Measurements from ENCODE around the gene GPBP1L1.

- TF ChIP-seq POLR2AphosphoS5 (IDR thresholded peaks at IDR 0.05; ENCODE audit: low read depth, low read length) (no peak), POLR2A (IDR thresholded peaks at IDR 0.05; ENCODE audit: low read depth, low read length) (no peak), TAF1 (IDR thresholded peaks at IDR 0.05; ENCODE audit: low read depth, low read length) (no peak), PAX5 (IDR thresholded peaks at IDR 0.05; ENCODE audit: insufficient read depth, low read length, severe bottlenecking) (no peak), SPI1 (IDR thresholded peaks at IDR 0.05; ENCODE audit: low read depth, low read length) (no peak)
Measured at GRCh38 chr1:45654540-45655280, 31.6 kb downstream of the GPBP1L1 start.

Data from GM12891 (cell line).